Psoas muscle (tissue), 8 donors: ENCODE data around the gene COPG2. TPM values are rescaled to one million over a fixed set of nuclear protein-coding genes. Genes with fewer than 3 reads are reported as not detected.
"Not testable (repeated sequence)": the region's sequence is repeated elsewhere in the genome, so short reads cannot be mapped to it uniquely, and the experiment has no call there.

Experiments
- ATAC-seq, 4 donors: fragments of 200-7000 bp; cut with Tn5 transposase; one replicate each; pipeline ENCODE4 v1.9.1; 2020; ENCODE audit warnings: moderate library complexity in 3 of 4, mild to moderate bottlenecking in 2 of 4
- DNase-seq, 2 donors: peaks; one replicate each; pipeline ENCODE4 v3.0.0-alpha.2; 2020
- H3K27ac ChIP-seq: fragments of 200-600 bp; one replicate; pipeline ENCODE4 v1.8.0; 2022
- H3K27me3 ChIP-seq, 3 donors: fragments of 200-600 bp in 1 of 3; one replicate each; pipeline versions ENCODE4 v1.6.1 to v1.8.0; 2013 to 2022; ENCODE audit warnings: low read length in 2 of 3, mild to moderate bottlenecking in 2 of 3, moderate library complexity in 1 of 3; ENCODE audit not compliant: insufficient read depth in 3 of 3
- H3K36me3 ChIP-seq, 2 donors: fragments of 200-600 bp in 1 of 2; one replicate each; pipeline versions ENCODE4 v1.6.1 to v1.8.0; 2013 to 2022; ENCODE audit warnings: low read depth in 1 of 2, mild to moderate bottlenecking in 1 of 2, moderate library complexity in 1 of 2; ENCODE audit not compliant: insufficient read depth in 1 of 2
- H3K4me1 ChIP-seq: fragments of 200-600 bp; one replicate; pipeline ENCODE4 v1.8.0; 2022
- H3K4me3 ChIP-seq: fragments of 200-600 bp; one replicate; pipeline ENCODE4 v1.8.0; 2022; ENCODE audit warnings: mild to moderate bottlenecking
- H3K9me3 ChIP-seq: fragments of 200-600 bp; one replicate; pipeline ENCODE4 v1.8.0; 2022
- CTCF ChIP-seq: fragments of 200-600 bp; IDR thresholded peaks from one replicate; pipeline ENCODE4 v1.8.0; 2022; ENCODE audit warnings: antibody characterized with exemption
- WGBS, 3 donors: extraction: QIAGEN DNeasy Blood & Tissue Kit; methylation state at CpG; one replicate each; pipeline versions ENCODE4 v1.1.6 to v1.1.7; 2013; 5-methylcytosine and 5-hydroxymethylcytosine counted together
- intact Hi-C, 2 donors: fragments of 100-400 bp; cut with DNase I; formaldehyde crosslinking; loops; one replicate each; pipeline versions ENCODE4 v1.11.0 to v1.14.2; 2022
- polyA plus RNA-seq, 3 donors: library from polyadenylated mRNA; stranded (reverse); fragments of 200-250 nt; gene quantifications; one replicate each; pipeline ENCODE4 v1.2.3, GENCODE V29; 2013
- total RNA-seq, 4 donors: library from RNA; stranded (reverse); fragmentation: NEBNext Ultra II Directional in 2 of 4; extraction: Animal tissue kit (Norgen Biotek cat#: 25700) in 2 of 4; gene quantifications; one replicate each; pipeline versions ENCODE4 v1.2.1 to v1.2.4, GENCODE V29; 2021 to 2023
- donor health status: healthy with polysubstance abuse.
- donor health status: DM: no; HTN: no; CAD: no; lungs with moderate emphysema.
- donor health status: Bipolar disorder and iron deficiency.
- donor health status: healthy.
- donor health status: DM: yes; HTN: yes; CAD: no.
- donor health status: DM: no; HTN: no; CAD: no.
- donor health status: DM: no; HTN: no; CAD: no.
- donor health status: DM: yes; HTN: yes; CAD: no.

Gene COPG2
- total and polyA plus RNA-seq, 7 donors: 9.6 to 21.5 (median 13.2) TPM

GRCh38 chr7:130515315-130516040, 153.1 kb downstream of the COPG2 start:
- no peaks in the 10 kb centered on the region for H3K9me3 ChIP-seq
- no peak overlapping the region for H3K4me3 ChIP-seq
- H3K27me3 ChIP-seq: no peaks in the 10 kb centered on the region
- TF ChIP-seq CTCF: no peak
- ATAC-seq (no peak), DNase-seq (no peak)
- intact Hi-C loops: no loop called here
- peaks cover 0 to 8% of the 10 kb centered on the region in 2 donors for H3K36me3 ChIP-seq
- WGBS, 3 donors: 74 to 80% (median 79%) methylated on average over 3 of the region's 3 CpGs
- no peak overlapping the region for H3K27ac ChIP-seq
- no peaks in the 10 kb centered on the region for H3K4me1 ChIP-seq

- 89 to 96% (median 95%) methylated on average over 1 of the region's 1 CpG for WGBS, 3 donors
- no peak overlapping the region for H3K27ac ChIP-seq
- TF ChIP-seq CTCF: no peak
- DNase-seq: no peak
- peaks cover 0 to 15% of the 10 kb centered on the region in 2 donors for H3K36me3 ChIP-seq
- ATAC-seq: no peak
- intact Hi-C loops: no loop called here
- H3K27me3 ChIP-seq: no peaks in the 10 kb centered on the region
- H3K4me3 ChIP-seq: no peak overlapping the region
- H3K4me1 ChIP-seq: no peaks in the 10 kb centered on the region
- no peaks in the 10 kb centered on the region for H3K9me3 ChIP-seq
Measured at GRCh38 chr7:130513447-130513846, 155.1 kb downstream of the COPG2 start.

DNA sequence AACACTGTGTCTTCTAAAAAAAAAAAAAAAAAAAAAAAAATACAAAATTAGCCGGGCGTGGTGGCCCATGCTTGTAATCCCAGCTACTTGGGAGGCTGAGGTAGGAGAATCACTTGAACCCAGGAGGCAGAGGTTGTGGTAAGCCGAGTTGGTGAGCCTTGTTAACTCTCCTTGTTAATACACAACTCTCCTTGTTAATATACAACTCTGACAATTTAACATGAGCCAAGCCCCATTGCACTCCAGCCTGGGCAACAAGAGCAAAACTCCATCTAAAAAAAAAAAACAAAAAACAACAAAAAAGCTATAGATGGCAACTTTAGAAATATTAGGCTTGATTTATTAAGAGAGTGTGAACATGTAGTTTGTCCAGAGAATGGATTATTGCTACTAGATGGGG, 156.5 kb downstream of the COPG2 start:
- peaks cover 0 to 29% of the 10 kb centered on the region in 2 donors for H3K36me3 ChIP-seq
- 93 to 95% (median 93%) methylated on average over 2 to 3 of the region's 3 CpGs for WGBS, 3 donors
- DNase-seq, H3K9me3 ChIP-seq, ATAC-seq, intact Hi-C loops, H3K4me1 ChIP-seq, H3K27me3 ChIP-seq, H3K4me3 ChIP-seq, H3K27ac ChIP-seq: not testable (repeated sequence)

DNA sequence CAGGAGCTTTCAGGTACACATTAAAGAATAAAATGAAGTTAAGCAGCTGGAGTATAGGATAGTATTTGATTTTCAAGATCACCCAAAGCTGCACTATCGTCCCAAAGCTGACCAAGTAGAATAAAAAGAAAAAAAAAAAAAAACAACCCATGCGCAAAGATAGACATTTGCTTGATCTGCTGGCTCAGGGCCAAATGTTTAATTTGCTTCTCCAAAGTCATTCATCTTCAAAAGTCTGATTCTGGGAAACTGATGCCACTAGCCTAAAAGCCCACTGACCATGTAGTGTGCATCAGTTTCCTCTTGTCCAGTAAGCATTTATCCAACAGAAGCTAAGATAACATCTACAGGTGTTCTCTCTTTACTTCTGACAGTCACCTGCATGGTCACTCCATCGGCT, 162.2 kb downstream of the COPG2 start:
- H3K36me3 ChIP-seq: peaks cover 0 to 53% of the 10 kb centered on the region in 2 donors
- DNase-seq: no peak
- H3K27me3 ChIP-seq: no peaks in the 10 kb centered on the region
- WGBS, 3 donors: 94 to 99% (median 96%) methylated on average over 3 of the region's 3 CpGs
- H3K4me1 ChIP-seq: no peaks in the 10 kb centered on the region
- no peak overlapping the region for H3K4me3 ChIP-seq
- H3K27ac ChIP-seq: no peak overlapping the region
- ATAC-seq: no peak
- no peak for TF ChIP-seq CTCF
- intact Hi-C loops: no loop called here
- H3K9me3 ChIP-seq: no peaks in the 10 kb centered on the region

DNA sequence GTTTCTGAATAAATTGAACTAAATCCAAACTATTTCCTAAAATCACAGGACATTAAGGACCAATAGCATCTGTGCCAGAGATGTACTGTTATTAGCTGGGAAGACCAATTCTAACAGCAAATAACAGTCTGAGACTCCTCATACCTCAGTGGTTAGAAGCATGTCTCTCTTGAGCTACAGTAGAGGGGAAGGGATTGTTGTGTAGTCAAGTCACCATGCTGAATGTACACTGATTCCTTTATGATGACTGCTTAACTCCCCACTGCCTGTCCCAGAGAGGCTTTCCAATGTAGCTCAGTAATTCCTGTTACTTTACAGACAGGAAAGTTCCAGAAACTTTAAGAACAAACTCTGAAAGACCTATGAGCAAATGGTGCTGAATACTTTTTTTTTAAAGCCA, 162.8 kb downstream of the COPG2 start:
- Histone ChIP-seq H3K27ac (no peak overlapping the region), H3K36me3 (peaks cover 0 to 47% of the 10 kb centered on the region in 2 donors), H3K27me3 (no peaks in the 10 kb centered on the region), H3K4me3 (no peak overlapping the region), H3K9me3 (no peaks in the 10 kb centered on the region), H3K4me1 (no peaks in the 10 kb centered on the region)
- no peak for TF ChIP-seq CTCF
- no peak for DNase-seq
- intact Hi-C loops: no loop called here
- ATAC-seq: no peak
